Subcutaneous abdominal adipose tissue (tissue), 5 donors: ENCODE measurements around the gene KLC1.

ENCODE experiments used
- H3K27ac ChIP-seq: one replicate; pipeline ENCODE4 v1.7.0; 2013; ENCODE audit warnings: low read depth, mild to moderate bottlenecking, inconsistent platforms, low read length, moderate library complexity
- H3K27me3 ChIP-seq, 5 donors: one replicate each; pipeline ENCODE4 v1.7.0; 2013; ENCODE audit warnings: low read length in 5 of 5, inconsistent platforms in 1 of 5; ENCODE audit not compliant: control insufficient read depth in 5 of 5, insufficient read depth in 4 of 5
- H3K36me3 ChIP-seq, 5 donors: one replicate each; pipeline ENCODE4 v1.7.0; 2013; ENCODE audit warnings: low read length in 5 of 5; ENCODE audit not compliant: control insufficient read depth in 5 of 5, insufficient read depth in 5 of 5
- H3K4me1 ChIP-seq, 5 donors: one replicate each; pipeline ENCODE4 v1.7.0; 2013; ENCODE audit warnings: low read length in 5 of 5, mild to moderate bottlenecking in 3 of 5, moderate library complexity in 1 of 5; ENCODE audit not compliant: control insufficient read depth in 5 of 5, insufficient read depth in 5 of 5
- H3K4me3 ChIP-seq, 5 donors: one replicate each; pipeline ENCODE4 v1.7.0; 2013; ENCODE audit warnings: low read length in 5 of 5, low read depth in 1 of 5
- H3K9ac ChIP-seq, 5 donors: one replicate each; pipeline ENCODE4 v1.7.0; 2013; ENCODE audit warnings: low read length in 5 of 5, mild to moderate bottlenecking in 4 of 5, moderate library complexity in 3 of 5
- H3K9me3 ChIP-seq, 5 donors: one replicate each; pipeline ENCODE4 v1.7.0; 2013; ENCODE audit warnings: low read length in 5 of 5; ENCODE audit not compliant: control insufficient read depth in 5 of 5
- donor health status: healthy.
- donor health status: healthy.
- donor health status: healthy.
- donor health status: healthy.
- donor health status: healthy.

KLC1 gene

DNA sequence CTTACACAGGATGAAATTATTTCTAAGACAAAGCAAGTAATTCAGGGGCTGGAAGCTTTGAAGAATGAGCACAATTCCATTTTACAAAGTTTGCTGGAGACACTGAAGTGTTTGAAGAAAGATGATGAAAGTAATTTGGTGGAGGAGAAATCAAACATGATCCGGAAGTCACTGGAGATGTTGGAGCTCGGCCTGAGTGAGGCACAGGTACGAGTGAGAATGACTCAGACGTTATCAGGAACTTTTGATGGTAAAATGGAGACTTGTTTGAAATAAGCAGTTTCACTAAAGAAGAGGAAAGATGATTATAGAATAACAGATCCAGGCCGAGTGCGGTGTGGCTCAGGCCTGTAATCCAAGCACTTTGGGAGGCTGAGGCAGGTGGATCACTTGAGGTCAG is 25.6 kb downstream of the KLC1 start:
- peaks cover 2 to 31% (median 25%) of the 10 kb centered on the region in 5 donors for H3K4me1 ChIP-seq
- no peaks in the 10 kb centered on the region for H3K27me3 ChIP-seq
- peaks cover 5 to 50% (median 41%) of the 10 kb centered on the region in 5 donors for H3K36me3 ChIP-seq

GRCh38 chr14:103656031-103656755 is 27.2 kb downstream of the KLC1 start:
- no peaks in the 10 kb centered on the region for H3K27me3 ChIP-seq
- H3K9me3 ChIP-seq, result no peaks in the 10 kb centered on the region
- no peak overlapping the region for H3K4me3 ChIP-seq
- no peak overlapping the region for H3K27ac ChIP-seq
- peaks cover 7 to 61% (median 51%) of the 10 kb centered on the region in 5 donors for H3K36me3 ChIP-seq
- H3K4me1 ChIP-seq, result peaks cover 0 to 31% (median 25%) of the 10 kb centered on the region in 5 donors
- no peak overlapping the region for H3K9ac ChIP-seq

More for the DNA sequence above, 25.6 kb downstream of the KLC1 start:
- Histone ChIP-seq H3K9ac (no peak overlapping the region), H3K9me3 (no peaks in the 10 kb centered on the region), H3K4me3 (no peak overlapping the region), H3K27ac (no peak overlapping the region)

- Histone ChIP-seq H3K36me3 (peaks cover 7 to 67% (median 53%) of the 10 kb centered on the region in 5 donors), H3K4me3 (no peak overlapping the region), H3K27ac (no peak overlapping the region), H3K9ac (no peak overlapping the region), H3K27me3 (no peaks in the 10 kb centered on the region), H3K9me3 (no peaks in the 10 kb centered on the region), H3K4me1 (peaks cover 0 to 27% (median 23%) of the 10 kb centered on the region in 5 donors)
These were observed 27.7 kb downstream of the KLC1 start for GRCh38 chr14:103656756-103657133.

DNA sequence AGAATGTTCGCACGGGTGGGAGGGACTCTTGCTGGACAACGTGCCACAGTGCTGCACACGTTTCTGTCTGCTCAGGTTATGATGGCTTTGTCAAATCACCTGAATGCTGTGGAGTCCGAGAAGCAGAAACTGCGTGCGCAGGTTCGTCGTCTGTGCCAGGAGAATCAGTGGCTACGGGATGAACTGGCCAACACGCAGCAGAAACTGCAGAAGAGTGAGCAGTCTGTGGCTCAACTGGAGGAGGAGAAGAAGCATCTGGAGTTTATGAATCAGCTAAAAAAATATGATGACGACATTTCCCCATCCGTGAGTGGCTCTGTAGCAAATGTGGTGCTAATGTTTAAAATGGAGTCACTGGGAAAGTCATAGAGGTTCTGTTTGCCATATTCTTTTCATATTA is 28.5 kb downstream of the KLC1 start:
- Histone ChIP-seq H3K4me3 (no peak overlapping the region), H3K27me3 (no peaks in the 10 kb centered on the region), H3K27ac (no peak overlapping the region), H3K9ac (no peak overlapping the region), H3K9me3 (no peaks in the 10 kb centered on the region), H3K4me1 (peaks cover 0 to 26% (median 20%) of the 10 kb centered on the region in 5 donors), H3K36me3 (peaks cover 7 to 74% (median 59%) of the 10 kb centered on the region in 5 donors)

- Histone ChIP-seq H3K27ac (no peak overlapping the region), H3K9me3 (no peaks in the 10 kb centered on the region), H3K4me3 (no peak overlapping the region), H3K36me3 (peaks cover 7 to 88% (median 73%) of the 10 kb centered on the region in 5 donors), H3K27me3 (no peaks in the 10 kb centered on the region), H3K4me1 (peaks cover 0 to 17% (median 14%) of the 10 kb centered on the region in 5 donors), H3K9ac (no peak overlapping the region)
These were observed 30.6 kb downstream of the KLC1 start for GRCh38 chr14:103659631-103660030.

- Histone ChIP-seq H3K36me3 (peaks cover 7 to 85% (median 59%) of the 10 kb centered on the region in 5 donors), H3K4me1 (peaks cover 0 to 8% (median 8%) of the 10 kb centered on the region in 5 donors), H3K27me3 (no peaks in the 10 kb centered on the region)
These were observed 33.0 kb downstream of the KLC1 start for GRCh38 chr14:103662029-103662428.

DNA sequence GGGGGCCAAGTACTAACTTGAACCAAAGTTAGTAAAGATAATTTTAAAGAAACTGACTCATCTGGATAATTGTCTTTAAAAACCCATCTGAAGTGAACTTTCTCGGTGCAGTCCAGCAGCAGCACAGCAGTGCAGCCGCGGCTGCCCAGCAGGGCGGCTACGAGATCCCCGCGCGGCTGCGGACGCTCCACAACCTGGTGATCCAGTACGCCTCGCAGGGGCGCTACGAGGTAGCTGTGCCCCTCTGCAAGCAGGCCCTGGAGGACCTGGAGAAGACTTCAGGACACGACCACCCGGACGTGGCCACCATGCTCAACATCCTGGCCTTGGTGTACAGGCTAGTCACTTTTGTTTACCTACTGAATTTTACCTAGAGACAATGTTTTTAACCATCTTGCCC is 33.6 kb downstream of the KLC1 start:
- Histone ChIP-seq H3K9ac (no peak overlapping the region), H3K27ac (no peak overlapping the region), H3K36me3 (peaks cover 8 to 86% (median 58%) of the 10 kb centered on the region in 5 donors), H3K4me1 (peaks cover 0 to 8% (median 6%) of the 10 kb centered on the region in 5 donors), H3K9me3 (no peaks in the 10 kb centered on the region), H3K27me3 (no peaks in the 10 kb centered on the region), H3K4me3 (no peak overlapping the region)

More at GRCh38 chr14:103662029-103662428, 33.0 kb downstream of the KLC1 start:
- no peak overlapping the region for H3K9ac ChIP-seq
- no peak overlapping the region for H3K4me3 ChIP-seq
- H3K27ac ChIP-seq, result no peak overlapping the region
- no peaks in the 10 kb centered on the region for H3K9me3 ChIP-seq

- peaks cover 0 to 8% (median 6%) of the 10 kb centered on the region in 5 donors for H3K4me1 ChIP-seq
- H3K27me3 ChIP-seq, result no peaks in the 10 kb centered on the region
- no peak overlapping the region for H3K27ac ChIP-seq
These were observed 34.5 kb downstream of the KLC1 start for GRCh38 chr14:103663506-103663905.

DNA sequence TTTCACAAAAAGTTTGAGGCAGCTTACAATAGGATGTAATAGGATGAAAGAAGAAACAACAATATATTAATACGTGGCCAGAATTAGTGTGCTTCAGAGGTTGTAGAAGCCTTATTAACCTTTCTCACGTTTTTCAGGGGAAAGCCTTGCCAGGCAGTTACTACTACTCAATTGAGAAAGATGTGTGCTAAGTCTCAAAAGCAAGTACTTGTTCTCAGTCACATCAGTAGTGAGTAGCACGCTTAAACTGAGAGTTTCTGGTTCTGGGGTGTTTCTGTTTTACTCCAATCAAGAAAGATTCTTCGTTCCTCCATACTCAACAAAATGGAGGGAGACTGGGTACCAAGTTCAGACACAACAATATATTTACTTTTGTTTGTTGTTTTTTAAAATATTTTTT is 38.7 kb downstream of the KLC1 start:
- H3K27me3 ChIP-seq, result no peaks in the 10 kb centered on the region
- peaks cover 0 to 8% (median 6%) of the 10 kb centered on the region in 5 donors for H3K4me1 ChIP-seq
- H3K9me3 ChIP-seq, result no peaks in the 10 kb centered on the region
- peaks cover 25 to 86% (median 67%) of the 10 kb centered on the region in 5 donors for H3K36me3 ChIP-seq
- H3K9ac ChIP-seq, result no peak overlapping the region
- no peak overlapping the region for H3K4me3 ChIP-seq
- H3K27ac ChIP-seq, result no peak overlapping the region

More at GRCh38 chr14:103663506-103663905, 34.5 kb downstream of the KLC1 start:
- no peak overlapping the region for H3K9ac ChIP-seq
- H3K36me3 ChIP-seq, result peaks cover 13 to 86% (median 60%) of the 10 kb centered on the region in 5 donors
- no peak overlapping the region for H3K4me3 ChIP-seq
- H3K9me3 ChIP-seq, result no peaks in the 10 kb centered on the region

DNA sequence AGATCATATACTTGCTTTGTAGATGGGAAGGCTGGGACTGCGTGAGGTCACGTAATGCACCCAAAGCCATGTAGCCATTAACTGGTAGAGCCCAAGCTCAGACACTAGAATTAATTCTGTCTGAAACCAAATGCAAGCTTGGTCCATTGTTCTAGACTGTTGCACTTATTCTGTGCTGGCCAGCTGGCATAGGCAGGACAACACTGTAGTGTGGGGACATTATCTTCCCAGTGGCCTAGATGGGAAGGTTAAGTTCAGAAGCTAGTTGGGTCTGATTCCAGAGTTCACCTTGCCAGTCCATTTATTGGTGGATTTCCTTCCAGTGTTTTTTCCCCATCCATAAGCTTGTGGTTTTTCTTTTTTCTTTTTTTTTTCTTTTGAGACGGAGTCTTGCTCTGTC is 39.1 kb downstream of the KLC1 start:
- Histone ChIP-seq H3K4me1 (peaks cover 0 to 8% (median 6%) of the 10 kb centered on the region in 5 donors), H3K9ac (no peak overlapping the region), H3K4me3 (no peak overlapping the region), H3K9me3 (no peaks in the 10 kb centered on the region), H3K27me3 (no peaks in the 10 kb centered on the region), H3K27ac (no peak overlapping the region), H3K36me3 (peaks cover 30 to 88% (median 70%) of the 10 kb centered on the region in 5 donors)
